SH-SY5Y (cell line): ENCODE data around the gene PTPRK.

Experiments used
- GATA2 ChIP-seq: IDR thresholded peaks from 2 replicates; pipeline ENCODE4 v1.6.1; 2011; ENCODE audit warnings: mild to moderate bottlenecking, low read depth, low read length
- GATA3 ChIP-seq: IDR thresholded peaks from 2 replicates; pipeline ENCODE4 v1.6.1; 2011; ENCODE audit warnings: low read depth, mild to moderate bottlenecking, low read length, moderate library complexity

DNA sequence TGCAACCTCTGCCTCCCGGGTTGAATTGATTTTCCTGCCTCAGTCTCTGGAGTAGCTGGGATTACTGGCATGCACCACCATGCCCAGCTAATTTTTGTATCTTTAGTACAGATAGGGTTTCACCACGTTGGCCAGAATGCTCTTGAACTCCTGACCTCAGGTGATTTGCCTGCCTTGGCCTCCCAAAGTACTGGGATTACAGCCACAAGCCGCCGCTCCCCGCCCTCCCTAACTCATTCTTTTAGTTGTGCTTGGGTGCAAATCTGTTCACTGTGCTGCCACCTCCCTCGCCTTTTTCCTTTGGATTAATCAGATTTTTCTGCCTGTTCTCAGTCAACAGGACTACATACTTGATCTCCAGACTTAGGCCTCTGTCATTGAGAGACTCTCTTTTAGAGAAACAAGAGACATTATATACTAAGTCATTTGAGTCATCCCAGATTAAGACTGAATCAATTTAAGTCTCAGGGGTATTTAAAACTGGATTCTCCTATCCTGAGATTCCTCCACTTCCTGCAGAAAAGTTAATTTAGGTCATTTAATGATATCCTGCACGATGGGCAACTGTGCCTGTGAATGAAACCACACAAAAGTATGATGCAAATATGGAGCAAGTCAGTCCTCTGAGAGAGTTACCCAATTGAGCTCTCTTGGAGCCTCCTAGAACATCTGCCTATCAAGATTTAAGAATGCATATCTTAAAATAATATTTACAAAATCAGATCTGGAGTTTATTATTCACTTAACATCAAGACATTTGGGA lies 483.4 kb downstream of the PTPRK start:
- TF ChIP-seq GATA2 (no peak), GATA3 (no peak)
